ENCODE measurements around the gene SPTBN5.

SPTBN5 gene

GRCh38 chr15:41804916-41805666, 88.8 kb downstream of the SPTBN5 start:
- no peak for DNase-seq (ENCODE audit: low read depth in 2 of 2)

- no peak for DNase-seq (ENCODE audit: low read depth in 2 of 2)
Observed at GRCh38 chr15:41804361-41804760, 89.5 kb downstream of the SPTBN5 start.

- no peak for DNase-seq (ENCODE audit: low read depth in 2 of 2)
Observed at GRCh38 chr15:41801850-41802455, 91.9 kb downstream of the SPTBN5 start.

GRCh38 chr15:41801185-41801584, 92.7 kb downstream of the SPTBN5 start:
- DNase-seq (ENCODE audit: low read depth in 2 of 2): no peak

- no peak for DNase-seq (ENCODE audit: low read depth in 2 of 2)
Observed at GRCh38 chr15:41799488-41799805, 94.4 kb downstream of the SPTBN5 start.

- no peak for DNase-seq (ENCODE audit: low read depth in 2 of 2)
Observed at GRCh38 chr15:41798607-41799487, 95.0 kb downstream of the SPTBN5 start.
